SU-DHL-6 (cell line): ENCODE measurements around the gene KRTAP5-6.

ENCODE experiments used
- EZH2phosphoT487 ChIP-seq: fragments of 200-600 bp; sonication (generic), shearing (Covaris generic); conservative IDR thresholded peaks from 2 replicates; pipeline ENCODE4 v1.6.1; 2018; ENCODE audit warnings: mild to moderate bottlenecking, antibody characterized with exemption, low read length, moderate library complexity, mixed read lengths
- TF ChIP-seq, protein P1 (sequence below): fragments of 200-600 bp; sonication (generic); IDR thresholded peaks from one replicate; pipeline ENCODE4 v1.5.1; 2017; ENCODE audit warnings: antibody characterized with exemption, mild to moderate bottlenecking, low read length, moderate library complexity; ENCODE audit not compliant: insufficient read depth, poor library complexity, severe bottlenecking

DNA sequence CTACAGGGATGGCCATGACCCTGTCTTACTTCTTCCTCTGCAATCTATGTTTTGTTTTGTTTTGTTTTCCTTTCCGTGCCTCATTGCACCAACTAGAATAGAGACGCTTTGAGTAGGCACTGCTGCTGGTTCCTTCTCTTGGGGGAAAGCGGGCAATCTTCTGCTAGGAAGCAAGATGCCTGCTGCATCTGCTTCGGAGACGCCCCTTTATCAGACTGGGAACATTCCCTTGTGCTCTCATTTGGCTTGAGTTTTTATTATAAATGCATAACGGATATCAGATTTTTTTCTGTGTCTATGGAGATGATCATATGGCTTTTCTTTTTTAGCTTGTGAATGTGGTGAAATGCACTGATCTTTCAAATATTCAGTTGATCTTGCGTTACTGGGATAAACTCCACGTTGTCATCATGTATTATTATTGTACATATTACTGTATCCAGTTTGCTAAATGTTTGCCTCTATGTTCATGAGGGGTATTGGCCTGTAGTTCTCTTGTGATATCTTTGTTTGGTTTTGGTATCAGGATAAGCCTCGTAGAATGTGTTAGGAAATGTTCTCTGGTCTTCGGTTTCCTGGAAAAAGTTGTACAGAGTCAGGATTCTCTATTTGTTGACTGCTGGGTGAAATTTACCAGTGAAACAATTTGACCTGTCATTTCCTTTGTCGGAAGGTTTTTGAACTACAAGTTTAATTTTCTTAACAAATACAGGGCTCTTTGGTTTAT, 23.4 kb upstream of the KRTAP5-6 start:
- TF ChIP-seq, protein P1, sequence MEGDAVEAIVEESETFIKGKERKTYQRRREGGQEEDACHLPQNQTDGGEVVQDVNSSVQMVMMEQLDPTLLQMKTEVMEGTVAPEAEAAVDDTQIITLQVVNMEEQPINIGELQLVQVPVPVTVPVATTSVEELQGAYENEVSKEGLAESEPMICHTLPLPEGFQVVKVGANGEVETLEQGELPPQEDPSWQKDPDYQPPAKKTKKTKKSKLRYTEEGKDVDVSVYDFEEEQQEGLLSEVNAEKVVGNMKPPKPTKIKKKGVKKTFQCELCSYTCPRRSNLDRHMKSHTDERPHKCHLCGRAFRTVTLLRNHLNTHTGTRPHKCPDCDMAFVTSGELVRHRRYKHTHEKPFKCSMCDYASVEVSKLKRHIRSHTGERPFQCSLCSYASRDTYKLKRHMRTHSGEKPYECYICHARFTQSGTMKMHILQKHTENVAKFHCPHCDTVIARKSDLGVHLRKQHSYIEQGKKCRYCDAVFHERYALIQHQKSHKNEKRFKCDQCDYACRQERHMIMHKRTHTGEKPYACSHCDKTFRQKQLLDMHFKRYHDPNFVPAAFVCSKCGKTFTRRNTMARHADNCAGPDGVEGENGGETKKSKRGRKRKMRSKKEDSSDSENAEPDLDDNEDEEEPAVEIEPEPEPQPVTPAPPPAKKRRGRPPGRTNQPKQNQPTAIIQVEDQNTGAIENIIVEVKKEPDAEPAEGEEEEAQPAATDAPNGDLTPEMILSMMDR: no peak
- no peak for TF ChIP-seq EZH2phosphoT487
